DOHH2 (cell line): ENCODE data around the gene IPO11.

Source experiments
- H3F3A ChIP-seq: fragments of 200-600 bp; sonication (generic), shearing (Covaris generic); 2 replicates; pipeline ENCODE4 v1.6.0; 2016; ENCODE audit warnings: antibody characterized with exemption, mild to moderate bottlenecking; ENCODE audit not compliant: control insufficient read depth, insufficient read depth
- H3K27ac ChIP-seq: fragments of 200-600 bp; sonication (generic); 2 replicates; pipeline ENCODE4 v1.5.1; 2014; ENCODE audit warnings: low read depth, mild to moderate bottlenecking, low read length, moderate library complexity
- H3K27me3 ChIP-seq: fragments of 200-600 bp; sonication (generic); 2 replicates; pipeline ENCODE4 v1.6.1; 2014; ENCODE audit warnings: mild to moderate bottlenecking, low read length, mixed read lengths; ENCODE audit not compliant: control insufficient read depth
- H3K36me3 ChIP-seq: fragments of 200-600 bp; sonication (generic); 2 replicates; pipeline ENCODE4 v1.6.1; 2014; ENCODE audit warnings: mild to moderate bottlenecking, low read length, moderate library complexity, mixed read lengths; ENCODE audit not compliant: control insufficient read depth
- H3K4me1 ChIP-seq: fragments of 200-600 bp; sonication (generic); 2 replicates; pipeline ENCODE4 v1.6.1; 2014; ENCODE audit warnings: mild to moderate bottlenecking, low read length, mixed read lengths; ENCODE audit not compliant: control insufficient read depth
- H3K4me2 ChIP-seq: fragments of 200-600 bp; sonication (generic); 2 replicates; pipeline ENCODE4 v1.6.0; 2014; ENCODE audit warnings: mild to moderate bottlenecking, low read length, moderate library complexity
- H3K4me3 ChIP-seq: fragments of 200-600 bp; sonication (generic); 2 replicates; pipeline ENCODE4 v1.5.1; 2014; ENCODE audit warnings: mild to moderate bottlenecking, low read length, mixed read lengths
- H3K79me2 ChIP-seq: fragments of 200-600 bp; sonication (generic); 2 replicates; pipeline ENCODE4 v1.6.1; 2014; ENCODE audit warnings: mild to moderate bottlenecking, low read length, mixed read lengths; ENCODE audit not compliant: control insufficient read depth
- H3K9me2 ChIP-seq: fragments of 200-600 bp; sonication (generic); replicated peaks from 2 replicates; pipeline ENCODE4 v1.6.1; 2014; ENCODE audit warnings: mild to moderate bottlenecking, low read length, mixed read lengths; ENCODE audit not compliant: control insufficient read depth
- H3K9me3 ChIP-seq: fragments of 200-600 bp; sonication (generic); 2 replicates; pipeline ENCODE4 v1.6.1; 2014; ENCODE audit warnings: antibody characterized with exemption, low read length, mixed read lengths; ENCODE audit not compliant: control insufficient read depth, insufficient read depth
- H4K20me1 ChIP-seq: fragments of 200-600 bp; sonication (generic); 2 replicates; pipeline ENCODE4 v1.6.0; 2014; ENCODE audit warnings: low read depth, mild to moderate bottlenecking, antibody characterized with exemption, low read length, moderate library complexity; ENCODE audit not compliant: control insufficient read depth, insufficient read depth
- EZH2phosphoT487 ChIP-seq: fragments of 200-600 bp; sonication (generic); IDR thresholded peaks from 2 replicates; pipeline ENCODE4 v1.6.1; 2017; ENCODE audit warnings: borderline replicate concordance, mild to moderate bottlenecking, antibody characterized with exemption, low read length, moderate library complexity, mixed read lengths
- TF ChIP-seq, protein P1 (sequence below): fragments of 200-600 bp; sonication (generic); IDR thresholded peaks from one replicate; pipeline ENCODE4 v1.5.1; 2014; ENCODE audit warnings: antibody characterized with exemption, mild to moderate bottlenecking, low read depth, low read length; ENCODE audit not compliant: poor library complexity, severe bottlenecking

IPO11 gene

DNA sequence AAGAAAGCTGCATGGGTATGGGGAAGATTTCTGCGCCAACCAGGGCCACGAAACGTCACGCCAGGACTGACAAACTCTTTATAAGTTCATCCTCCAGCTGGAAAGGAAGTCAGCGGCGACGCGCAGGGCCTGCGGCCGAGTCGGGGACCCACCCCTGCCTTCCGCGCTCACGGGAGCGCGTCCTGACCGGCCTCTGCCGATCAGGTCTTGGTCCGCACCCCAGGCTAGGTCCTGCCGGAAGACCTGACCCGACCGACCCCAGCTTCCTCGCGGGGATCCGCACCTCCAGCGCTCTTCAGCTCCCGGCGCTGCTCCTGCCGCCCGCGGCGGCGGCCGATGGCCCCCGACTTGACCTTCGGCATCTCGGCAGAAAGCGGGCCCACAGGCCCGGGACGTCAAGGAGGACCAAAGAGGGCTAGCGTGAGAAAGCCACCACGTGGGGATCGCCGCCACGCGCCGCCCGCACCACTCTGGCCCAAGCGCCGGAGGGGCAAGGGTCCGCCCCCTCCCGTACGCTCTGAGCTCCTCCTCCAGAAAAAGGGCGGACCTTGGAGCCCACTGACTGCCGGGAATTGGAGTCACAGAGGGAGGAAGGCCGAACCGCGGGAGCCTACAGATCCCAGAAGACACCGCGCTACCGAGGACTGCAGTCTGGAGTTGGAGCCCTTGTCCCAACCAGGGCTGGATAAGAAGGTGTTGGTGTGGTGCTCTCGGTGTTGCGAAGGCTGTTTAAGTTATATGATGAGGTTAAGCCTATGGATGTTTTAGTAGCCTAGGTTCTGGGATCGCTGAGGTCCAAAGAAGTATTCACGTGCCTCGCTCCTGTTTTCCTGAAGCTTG lies 8.9 kb upstream of the IPO11 start, which contains the start of gene DIMT1:
Gene DIMT1, minus strand, starts transcription at position 495 of the 840 bp plus-strand sequence. Its CDS starts 133 bp downstream, at position 362.
- peak within 1 kb of the TSS; percentile 70 for H3K4me2 ChIP-seq
- no peaks in the 10 kb centered on the region for H4K20me1 ChIP-seq
- H3K9me3 ChIP-seq, result no peaks in the 10 kb centered on the region
- peak within 1 kb of the TSS; percentile 89 for H3K27ac ChIP-seq
- H3K79me2 ChIP-seq, result peaks cover 37% of the 10 kb centered on the region
- peak within 1 kb of the TSS; percentile 82 for H3K4me3 ChIP-seq
- H3F3A ChIP-seq, result no peaks in the 10 kb centered on the region
- H3K27me3 ChIP-seq, result no peaks in the 10 kb centered on the region
- H3K4me1 ChIP-seq, result peaks cover 16% of the 10 kb centered on the region
- peaks cover 31% of the 10 kb centered on the region for H3K36me3 ChIP-seq
- no peak for TF ChIP-seq EZH2phosphoT487
- TF ChIP-seq, protein P1, sequence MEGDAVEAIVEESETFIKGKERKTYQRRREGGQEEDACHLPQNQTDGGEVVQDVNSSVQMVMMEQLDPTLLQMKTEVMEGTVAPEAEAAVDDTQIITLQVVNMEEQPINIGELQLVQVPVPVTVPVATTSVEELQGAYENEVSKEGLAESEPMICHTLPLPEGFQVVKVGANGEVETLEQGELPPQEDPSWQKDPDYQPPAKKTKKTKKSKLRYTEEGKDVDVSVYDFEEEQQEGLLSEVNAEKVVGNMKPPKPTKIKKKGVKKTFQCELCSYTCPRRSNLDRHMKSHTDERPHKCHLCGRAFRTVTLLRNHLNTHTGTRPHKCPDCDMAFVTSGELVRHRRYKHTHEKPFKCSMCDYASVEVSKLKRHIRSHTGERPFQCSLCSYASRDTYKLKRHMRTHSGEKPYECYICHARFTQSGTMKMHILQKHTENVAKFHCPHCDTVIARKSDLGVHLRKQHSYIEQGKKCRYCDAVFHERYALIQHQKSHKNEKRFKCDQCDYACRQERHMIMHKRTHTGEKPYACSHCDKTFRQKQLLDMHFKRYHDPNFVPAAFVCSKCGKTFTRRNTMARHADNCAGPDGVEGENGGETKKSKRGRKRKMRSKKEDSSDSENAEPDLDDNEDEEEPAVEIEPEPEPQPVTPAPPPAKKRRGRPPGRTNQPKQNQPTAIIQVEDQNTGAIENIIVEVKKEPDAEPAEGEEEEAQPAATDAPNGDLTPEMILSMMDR, result no peak
- H3K9me2 ChIP-seq, result no peaks in the 10 kb centered on the region

DNA sequence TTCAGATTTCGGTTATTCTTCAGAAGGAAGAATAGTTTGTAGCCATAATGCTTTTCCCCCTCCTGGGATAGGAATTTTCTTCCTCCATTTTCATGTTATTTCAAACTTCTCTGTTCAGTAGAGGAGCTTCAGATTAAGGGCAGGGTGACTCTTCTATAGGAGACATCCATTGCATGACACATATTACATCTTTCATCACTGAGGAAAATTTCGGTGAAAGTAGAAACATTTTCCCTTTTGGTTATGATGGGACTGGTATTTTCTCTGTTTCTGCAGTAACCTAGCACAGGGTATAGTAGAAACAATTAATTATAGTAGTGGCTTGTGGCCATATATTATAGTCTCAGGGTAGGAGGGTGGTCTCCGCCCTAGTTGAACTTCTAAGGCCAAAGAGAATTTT lies 1.1 kb downstream of the IPO11 start:
- Histone ChIP-seq H3F3A (no peaks in the 10 kb centered on the region), H3K36me3 (peaks cover 9% of the 10 kb centered on the region), H3K27ac (no peak overlapping the region), H4K20me1 (peaks cover 8% of the 10 kb centered on the region; the same call in 1 of the 2 replicates), H3K4me3 (peak overlapping the region; percentile 97), H3K4me2 (peak overlapping the region; percentile 76), H3K9me3 (no peaks in the 10 kb centered on the region), H3K4me1 (peaks cover 18% of the 10 kb centered on the region), H3K27me3 (no peaks in the 10 kb centered on the region), H3K9me2 (no peaks in the 10 kb centered on the region), H3K79me2 (peaks cover 61% of the 10 kb centered on the region)
- TF ChIP-seq, protein P1, result no peak
- no peak for TF ChIP-seq EZH2phosphoT487

DNA sequence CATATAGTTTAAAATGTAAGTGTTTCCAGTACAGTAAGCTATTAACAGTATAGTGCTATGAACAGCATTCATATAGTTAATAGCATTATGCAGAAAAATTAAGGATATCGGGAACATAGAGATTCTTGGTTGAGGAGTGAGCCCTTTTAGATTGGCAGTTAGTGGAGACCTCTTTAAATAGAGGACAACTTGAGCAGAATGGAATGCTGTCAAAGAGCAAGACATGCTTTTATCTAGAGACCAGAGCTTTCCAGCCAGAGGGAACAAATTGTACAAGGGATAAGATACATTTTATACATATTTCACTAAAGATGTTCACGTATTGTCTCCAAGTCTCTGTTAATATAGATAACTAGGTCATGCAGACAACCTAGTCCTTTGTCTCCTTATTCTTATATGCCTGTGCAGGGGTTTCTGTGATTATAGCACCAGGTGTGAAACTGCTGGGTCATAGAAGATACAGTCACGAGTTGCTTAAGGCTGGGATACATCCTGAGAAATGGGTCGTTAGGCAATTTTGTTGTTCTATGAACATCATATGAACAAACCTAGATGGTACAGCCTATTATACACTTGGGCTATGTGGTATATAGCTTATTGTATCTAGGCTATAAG lies 6.0 kb downstream of the IPO11 start:
- H3K36me3 ChIP-seq, result peaks cover 19% of the 10 kb centered on the region
- H3K4me2 ChIP-seq, result no peak overlapping the region
- no peaks in the 10 kb centered on the region for H3K9me3 ChIP-seq
- no peak overlapping the region for H3K27ac ChIP-seq
- H3K4me1 ChIP-seq, result peaks cover 11% of the 10 kb centered on the region
- no peaks in the 10 kb centered on the region for H3F3A ChIP-seq
- peaks cover 9% of the 10 kb centered on the region for H4K20me1 ChIP-seq
- H3K4me3 ChIP-seq, result no peak overlapping the region
- H3K9me2 ChIP-seq, result no peaks in the 10 kb centered on the region
- no peaks in the 10 kb centered on the region for H3K27me3 ChIP-seq
- no peak for TF ChIP-seq EZH2phosphoT487
- TF ChIP-seq, protein P1, result no peak
- peaks cover 100% of the 10 kb centered on the region for H3K79me2 ChIP-seq
